ENCODE measurements around the gene CACNA1C. TPM values are rescaled to one million over a fixed set of nuclear protein-coding genes. Genes with fewer than 3 reads are reported as not detected.

CACNA1C gene
- total and polyA plus RNA-seq, 10 of the 15 experiments (the other 5 are each of a cell fraction or from before 2014, with no cell fraction given): under 0.01 to 0.15 (median 0.09) TPM; not detected in 5

DNA sequence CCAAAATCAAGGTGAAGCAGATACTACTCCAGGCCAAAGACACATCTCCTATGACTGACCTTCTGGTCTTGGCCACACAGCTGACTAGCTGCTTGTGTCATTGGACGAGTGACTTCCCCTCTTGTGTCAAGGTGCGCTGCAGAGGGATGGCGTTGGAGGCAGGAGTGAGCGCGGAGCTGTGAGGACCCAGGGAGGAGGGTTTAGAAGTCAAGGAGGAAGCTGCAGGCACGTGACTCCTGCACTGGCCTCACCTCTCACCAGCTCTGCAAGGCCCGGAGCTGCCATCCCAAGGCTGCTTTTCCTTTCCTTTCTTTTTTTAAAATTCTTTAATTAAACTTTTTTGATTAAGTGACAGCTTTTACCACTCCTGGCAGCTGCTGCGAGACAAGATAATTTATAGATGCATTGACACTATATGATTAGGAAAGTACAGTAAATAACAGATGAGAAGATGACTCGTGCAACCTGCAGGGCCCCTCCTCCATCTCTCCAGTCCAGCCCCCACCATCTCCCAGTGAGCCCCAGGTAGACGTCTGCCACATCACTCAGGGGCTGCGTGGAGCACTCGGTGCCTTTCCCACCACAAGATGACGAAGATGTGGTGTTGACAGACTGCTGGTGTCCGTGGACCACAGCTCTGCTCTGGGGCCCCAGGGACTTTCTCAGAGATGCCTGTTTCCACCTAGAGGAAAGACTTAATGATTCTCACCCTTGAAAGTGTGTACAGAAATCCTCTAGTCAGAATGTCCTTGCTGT is 350.6 kb downstream of the CACNA1C start:
- WGBS (ENCODE audit: insufficient coverage, insufficient replicate concordance, low lambda C conversion rate, missing lambda C conversion rate): 32% methylated on average over 14 of the region's 14 CpGs
- H4K20me1 ChIP-seq (ENCODE audit: control insufficient read depth, insufficient read depth): no peaks in the 10 kb centered on the region
- ATAC-seq (no peak; the same call in 1 of the 3 replicates), DNase-seq (ENCODE audit: low read depth, low spot score) (no peak), FAIRE-seq (no peak)
- intact Hi-C loops (cut with micrococcal nuclease; ENCODE audit: unreplicated experiment) (no loop called here), in situ Hi-C loops (cut with MboI) (no loop called here)
- no peak overlapping the region for H3K27ac ChIP-seq (ENCODE audit: control insufficient read depth, insufficient read depth)
- ChIA-PET POLR2A (no interaction called here), SMC1A (ENCODE audit: uncharacterized antibody, unreplicated experiment) (no interaction called here), CTCF (interaction anchor here (1.0 kb wide), 1 partner anchor 9 kb away, joined by 3 read pairs; no protein-coding TSS in a partner anchor), RAD21 (ENCODE audit: unreplicated experiment) (no interaction called here)
- no peak overlapping the region for H3K4me3 ChIP-seq
- H3K79me2 ChIP-seq (ENCODE audit: control insufficient read depth, insufficient read depth, low read length): no peaks in the 10 kb centered on the region
- H3K4me2 ChIP-seq (ENCODE audit: control insufficient read depth, insufficient read depth): no peak overlapping the region
- H3K27me3 ChIP-seq (replicated peaks in 1 of 2; ENCODE audit: control insufficient read depth in 2 of 2, insufficient read depth in 2 of 2, low read length in 1 of 2): no peaks in the 10 kb centered on the region; a peak in 1 of 4 replicates
- H3K9me3 ChIP-seq (replicated peaks; ENCODE audit: control insufficient read depth, insufficient read depth, low read length): no peaks in the 10 kb centered on the region
- H3K9ac ChIP-seq (ENCODE audit: control insufficient read depth, insufficient read depth, low read length): no peak overlapping the region
- H3K4me1 ChIP-seq (ENCODE audit: control insufficient read depth, insufficient read depth, low read length): no peaks in the 10 kb centered on the region
- BruUV-seq (replicated peaks): no TSS peak
- H2AFZ ChIP-seq (ENCODE audit: control insufficient read depth, low read depth, low read length): no peak overlapping the region
- TF ChIP-seq CBX3 (IDR thresholded peaks at IDR 0.05; ENCODE audit: borderline replicate concordance, low read depth) (no peak), PKNOX1 (IDR thresholded peaks at IDR 0.05) (no peak), TBL1XR1 (IDR thresholded peaks at IDR 0.05; ENCODE audit: low read depth, low read length) (no peak), BHLHE40 (IDR thresholded peaks at IDR 0.05; ENCODE audit: borderline replicate concordance in 1 of 2, low read depth in 2 of 2, low read length in 1 of 2) (0 out of 4 replicates have a peak, but pooled peaks of 1 of the 2 experiments have one; percentile 12), BACH1 (IDR thresholded peaks at IDR 0.05; ENCODE audit: borderline replicate concordance) (no peak)
- TF ChIP-seq, protein P1, sequence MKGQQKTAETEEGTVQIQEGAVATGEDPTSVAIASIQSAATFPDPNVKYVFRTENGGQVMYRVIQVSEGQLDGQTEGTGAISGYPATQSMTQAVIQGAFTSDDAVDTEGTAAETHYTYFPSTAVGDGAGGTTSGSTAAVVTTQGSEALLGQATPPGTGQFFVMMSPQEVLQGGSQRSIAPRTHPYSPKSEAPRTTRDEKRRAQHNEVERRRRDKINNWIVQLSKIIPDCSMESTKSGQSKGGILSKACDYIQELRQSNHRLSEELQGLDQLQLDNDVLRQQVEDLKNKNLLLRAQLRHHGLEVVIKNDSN (IDR thresholded peaks at IDR 0.05; ENCODE audit: borderline replicate concordance, extremely low read length, insufficient read depth, low read depth, low read length): peak; percentile 9
- no peaks in the 10 kb centered on the region for H3K36me3 ChIP-seq (ENCODE audit: control insufficient read depth in 2 of 2, insufficient read depth in 2 of 2, low read length in 1 of 2)

Data from GM12878 (cell line).